Activated gamma-delta T cell (primary cell): ENCODE results near the gene H1-8.
A peak's percentile ranks its signal among the peaks of the same experiment; 100 is the strongest.

Experiments
- DNase-seq: peaks from one replicate; lab custom pipeline; 2025; lab: John Stamatoyannopoulos, UW

H1-8 gene

DNA sequence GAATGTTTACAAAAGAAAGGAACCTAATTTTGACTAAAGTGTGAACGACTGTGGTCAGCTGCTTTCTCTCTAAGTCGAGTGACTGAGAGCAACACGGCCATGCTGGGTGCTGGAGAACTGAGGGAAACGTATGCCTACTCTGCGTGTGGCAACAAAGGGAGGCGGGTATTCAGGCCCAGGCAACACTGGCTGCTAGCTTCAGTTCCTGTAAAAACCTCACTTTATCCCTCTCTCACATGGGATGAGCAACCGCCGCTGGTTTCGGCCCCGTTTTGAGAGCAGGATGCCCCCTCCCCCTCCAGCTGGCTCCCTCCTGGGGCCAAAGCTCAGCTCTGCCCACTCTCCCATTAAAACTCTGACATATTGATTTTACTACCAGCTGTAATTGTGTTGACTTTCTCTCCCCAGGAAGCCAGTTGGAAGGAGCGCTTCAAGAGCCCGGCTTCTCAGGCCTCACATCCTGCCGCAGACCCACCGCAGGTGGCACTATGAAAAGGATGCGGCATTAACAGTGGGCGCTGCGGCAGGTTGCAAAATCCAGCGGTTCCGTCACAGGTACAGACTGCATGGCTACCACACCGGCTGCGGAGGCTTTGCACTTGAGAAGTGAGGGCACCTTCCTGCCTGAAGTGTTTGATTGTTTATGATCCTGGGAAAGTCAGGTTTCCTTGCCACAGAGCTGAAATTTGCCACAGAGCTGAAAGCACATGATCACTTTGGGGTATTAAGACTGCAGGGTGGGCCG is 50.8 kb downstream of the H1-8 start:
- peak; percentile 39 for DNase-seq

DNA sequence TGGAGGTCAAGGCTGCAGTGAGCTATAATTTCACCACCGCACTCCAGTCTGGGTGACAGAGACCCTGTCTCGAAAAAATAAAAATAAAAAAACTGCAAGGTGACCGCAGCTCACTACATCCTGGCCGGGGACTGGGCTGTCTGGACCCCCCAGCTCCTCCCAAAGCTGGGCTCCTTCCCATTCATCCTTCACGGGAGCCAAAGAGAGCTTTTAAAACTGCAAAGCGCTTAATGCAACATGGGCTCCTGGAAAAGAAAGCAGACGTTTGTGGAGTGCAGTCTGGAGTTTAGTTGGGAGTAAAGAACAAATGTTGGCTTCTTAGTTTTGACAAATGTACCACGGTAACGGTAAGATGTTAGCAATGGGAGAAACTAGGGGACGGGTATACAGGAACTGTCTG is 51.4 kb downstream of the H1-8 start:
- no peak for DNase-seq

DNA sequence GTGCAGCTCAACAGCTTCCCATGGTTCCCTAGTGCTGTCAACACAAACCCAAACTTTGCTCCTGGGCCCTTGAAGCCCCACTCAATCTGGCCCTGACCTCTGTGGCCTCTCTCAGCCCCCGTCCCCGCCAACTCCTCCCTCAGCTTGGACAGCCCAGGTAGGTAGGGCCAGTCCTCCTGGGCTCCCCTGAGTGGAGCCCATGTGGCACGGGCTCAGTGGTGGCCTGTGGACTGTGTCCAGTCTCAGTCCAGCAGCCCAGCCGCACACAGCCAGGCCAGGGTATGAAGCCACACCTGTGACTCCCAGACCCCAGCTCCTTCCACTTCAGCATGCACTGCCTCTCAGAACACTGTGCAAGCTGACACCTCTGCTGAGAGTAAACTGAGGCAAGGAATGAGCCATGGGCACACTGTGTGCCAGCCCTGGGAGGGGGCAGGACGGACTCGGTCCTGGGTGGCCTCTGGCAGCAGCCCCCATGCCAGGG is 52.0 kb downstream of the H1-8 start:
- DNase-seq, result no peak

DNA sequence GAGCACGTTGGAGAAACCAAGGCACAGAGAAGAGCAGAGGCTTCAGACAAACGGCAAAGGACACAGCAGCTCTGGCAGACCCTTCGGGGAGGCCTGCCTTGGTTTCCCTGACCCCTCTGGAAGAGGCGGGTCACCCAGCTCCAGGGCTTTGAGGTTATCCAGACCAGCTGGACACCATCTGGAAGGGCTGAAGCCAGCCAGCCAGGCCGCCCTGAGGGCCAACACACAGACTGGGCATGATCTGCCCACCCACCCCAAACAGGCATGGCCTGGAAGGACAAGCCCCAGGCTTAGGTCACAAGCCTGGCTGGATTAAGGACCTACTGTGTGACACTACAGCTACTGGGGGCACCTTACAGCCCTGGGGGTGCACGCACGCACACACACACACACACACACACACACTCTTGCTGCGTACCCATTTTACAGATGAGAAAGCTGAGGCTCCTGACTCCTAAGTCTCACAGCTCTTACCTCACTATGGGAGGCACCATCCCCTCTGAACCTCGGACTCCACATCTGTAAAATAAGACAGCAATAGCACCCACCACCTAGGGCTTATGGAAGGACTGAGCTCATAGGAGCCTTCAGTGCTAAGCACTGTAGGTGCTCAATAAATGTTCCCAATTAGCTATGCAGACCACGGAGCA is 52.7 kb downstream of the H1-8 start:
- DNase-seq, result no peak

DNA sequence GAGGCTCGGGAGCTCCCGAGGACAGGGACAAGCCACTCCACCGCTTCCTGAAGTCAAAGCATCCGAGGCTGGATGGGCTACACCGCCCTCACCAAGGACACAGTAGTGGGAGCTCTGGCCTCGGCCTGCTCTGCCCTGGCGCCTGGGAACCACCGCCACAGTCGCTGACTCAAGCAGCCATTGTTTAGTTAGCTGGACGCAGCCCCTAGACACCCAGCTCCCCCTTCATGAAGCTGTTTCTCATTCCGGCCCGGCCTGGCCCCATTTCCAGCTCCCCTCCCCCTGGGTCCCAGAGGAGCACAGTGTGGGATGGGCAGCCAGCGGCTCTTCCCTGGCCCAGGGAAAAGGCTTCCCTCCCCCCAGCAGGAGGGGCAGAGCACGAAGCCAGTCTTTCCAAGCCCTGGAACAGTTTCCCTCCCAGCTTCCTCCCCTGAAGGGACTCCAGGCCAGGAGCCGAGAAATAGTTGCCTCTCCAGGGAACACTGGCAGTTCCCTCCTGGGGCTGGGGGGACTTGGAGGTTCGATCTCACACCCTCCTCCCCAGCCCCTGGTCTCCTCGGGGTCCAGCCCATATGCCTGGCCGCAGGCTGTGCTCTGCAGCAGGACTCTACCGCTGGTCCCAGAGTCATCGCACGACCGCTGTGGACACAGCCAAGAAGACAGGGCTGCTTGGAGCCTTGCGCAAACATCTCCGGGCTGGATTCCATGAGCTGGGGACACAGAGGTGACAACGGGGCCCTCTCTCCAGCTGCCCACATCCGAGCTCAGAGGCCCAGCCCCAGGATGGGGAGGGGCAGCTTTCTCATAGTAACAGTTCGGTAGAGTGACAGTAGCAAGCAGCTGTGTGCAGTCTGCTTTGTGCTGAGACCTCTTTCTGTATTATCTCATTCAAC is 53.5 kb downstream of the H1-8 start:
- no peak for DNase-seq

DNA sequence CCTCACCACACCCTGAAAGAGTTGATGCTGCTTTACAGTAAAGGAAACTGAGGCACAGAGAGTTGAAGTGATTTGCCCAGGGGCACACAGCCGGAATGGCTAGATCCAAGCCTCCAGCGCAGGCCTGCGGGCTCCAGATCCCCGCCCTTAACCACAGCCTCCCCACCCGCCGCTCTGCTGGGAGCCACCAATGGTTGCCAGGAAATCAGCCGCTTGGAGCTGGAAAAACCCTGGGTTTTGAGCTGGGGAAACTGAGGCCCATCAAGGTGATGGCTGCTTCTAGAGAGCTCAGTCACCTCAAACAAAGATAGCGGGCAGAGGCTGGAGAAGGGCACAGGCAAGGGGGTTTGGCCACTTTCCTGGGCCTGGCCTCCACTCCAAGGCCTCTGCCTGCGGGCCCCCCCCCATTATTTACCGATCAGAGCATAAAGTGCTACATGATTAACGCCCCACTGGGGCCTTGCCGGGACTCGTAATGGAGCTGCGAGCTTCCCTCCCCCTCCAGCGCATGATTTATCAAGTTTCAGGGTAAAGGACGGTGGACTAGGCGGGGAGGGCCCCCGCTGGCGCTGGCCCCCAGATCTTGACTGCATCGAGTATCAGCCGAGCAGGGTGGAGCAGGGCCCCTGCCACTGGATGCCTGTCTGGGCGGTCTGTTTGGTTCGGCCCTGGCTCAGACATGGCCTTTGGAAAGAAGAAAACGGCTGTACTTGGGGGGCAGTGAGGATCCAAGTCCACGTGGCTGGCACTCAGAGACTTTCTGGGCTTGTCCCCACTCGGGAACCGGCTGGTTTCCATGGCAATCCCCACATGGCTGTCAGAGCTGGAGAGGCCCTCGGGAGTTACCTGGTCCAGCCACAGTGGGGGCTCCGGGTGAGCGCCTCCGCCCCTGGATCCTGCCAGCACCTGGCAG is 54.4 kb downstream of the H1-8 start:
- no peak for DNase-seq

DNA sequence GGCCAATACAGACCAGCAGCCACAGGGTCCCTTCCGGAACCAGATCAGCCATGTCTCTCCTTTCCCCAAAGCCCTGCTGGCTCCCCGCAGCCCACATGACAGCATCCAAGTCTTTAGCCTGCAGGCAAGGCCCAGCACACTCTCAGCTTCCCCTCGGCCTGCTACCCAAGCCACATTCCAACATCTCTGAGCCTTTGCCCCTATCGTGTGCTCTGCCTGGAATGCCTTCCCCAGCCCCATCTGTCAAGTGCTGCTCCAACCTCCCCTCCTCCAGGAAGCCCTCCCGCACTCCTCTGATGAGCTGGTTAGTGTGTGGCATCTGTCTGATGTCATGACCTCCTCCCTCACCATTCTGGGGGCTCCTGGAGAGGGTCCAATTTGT is 55.0 kb downstream of the H1-8 start:
- no peak for DNase-seq

DNA sequence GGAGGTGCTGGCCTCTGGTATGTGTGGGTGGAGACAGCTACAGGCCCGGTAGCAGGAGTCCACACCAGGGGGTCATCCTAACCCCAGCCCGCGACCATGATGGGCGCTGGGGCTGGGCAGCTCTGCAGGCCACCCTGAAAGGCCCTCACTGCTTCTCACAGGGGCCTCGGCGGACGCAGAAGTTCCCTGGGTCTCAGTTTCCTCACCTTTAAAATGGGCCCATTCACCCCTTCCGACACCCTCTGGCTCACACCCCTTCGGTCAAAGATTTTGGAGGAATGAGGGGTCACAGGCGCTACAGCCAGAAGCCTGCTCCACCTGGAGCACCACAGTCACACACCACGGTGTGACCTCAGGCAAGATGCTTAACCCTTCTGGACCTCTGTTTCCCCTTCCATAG is 55.5 kb downstream of the H1-8 start:
- no peak for DNase-seq

DNA sequence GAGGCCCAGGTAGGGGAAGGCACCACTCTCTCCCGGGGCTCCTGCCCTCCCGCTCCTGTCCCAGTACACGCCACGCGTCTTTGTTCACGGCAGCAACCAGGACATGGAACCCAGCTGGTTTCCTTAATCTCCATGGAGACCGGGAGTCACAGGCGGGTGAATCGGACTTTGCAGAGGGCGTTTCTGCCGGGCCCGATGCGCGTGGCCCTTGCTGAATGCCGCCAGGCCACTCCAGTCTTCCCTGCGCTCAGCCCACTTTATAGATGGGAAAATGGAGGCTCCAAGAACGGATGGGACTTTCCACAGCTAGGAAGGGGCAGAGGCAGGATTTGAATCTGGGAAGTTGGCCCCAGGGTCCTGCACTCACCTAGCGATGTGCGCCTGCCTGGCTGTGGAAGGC is 56.1 kb downstream of the H1-8 start:
- DNase-seq, result no peak

DNA sequence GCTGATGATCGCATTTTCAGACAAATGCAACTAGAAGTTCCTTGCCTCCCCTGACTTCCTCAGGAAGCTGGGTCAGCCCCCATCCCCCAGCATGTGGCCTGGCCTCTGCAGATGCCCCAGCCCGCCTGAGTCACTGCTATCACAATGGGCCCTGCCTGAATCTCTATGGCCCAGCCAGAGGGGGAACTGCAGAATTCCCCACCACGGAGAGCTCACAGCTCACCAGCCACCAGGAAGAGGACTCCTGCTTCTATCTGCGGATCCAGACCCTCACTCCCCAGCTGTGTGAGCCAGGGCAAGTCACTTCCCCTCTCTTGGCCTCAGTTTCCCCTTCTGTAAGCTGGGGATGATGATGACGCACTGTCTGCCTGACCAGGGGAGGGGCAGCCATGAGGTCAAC is 56.6 kb downstream of the H1-8 start:
- no peak for DNase-seq

DNA sequence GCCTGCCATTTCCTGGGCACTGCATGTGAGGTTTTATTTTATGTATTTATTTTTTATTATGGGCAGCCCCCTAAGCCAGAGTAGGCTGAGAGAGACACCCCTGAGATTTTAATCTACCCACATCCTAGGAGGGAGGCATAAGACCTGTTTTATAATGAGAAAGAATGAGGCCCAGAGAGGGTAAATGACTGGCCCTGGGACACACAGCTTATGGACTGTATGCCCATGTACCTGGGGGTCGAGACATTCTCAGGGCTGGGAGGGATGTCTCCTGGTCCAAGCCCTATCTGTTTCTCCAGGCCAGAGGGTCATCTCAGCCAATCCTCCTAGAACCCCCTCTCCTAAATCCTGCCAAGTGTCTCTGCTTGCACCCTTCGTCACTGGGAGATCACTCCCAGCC is 57.4 kb downstream of the H1-8 start:
- no peak for DNase-seq
